ENCODE data around the gene ISY1. TPM values are rescaled to one million over a fixed set of nuclear protein-coding genes. Genes with fewer than 3 reads are reported as not detected.
A peak's percentile ranks its signal among the peaks of the same experiment; 100 is the strongest.
"Not testable (repeated sequence)": the region's sequence is repeated elsewhere in the genome, so short reads cannot be mapped to it uniquely, and the experiment has no call there.

ISY1 gene
- total RNA-seq, 1 experiment from 2014 or later, result 51.2 TPM

DNA sequence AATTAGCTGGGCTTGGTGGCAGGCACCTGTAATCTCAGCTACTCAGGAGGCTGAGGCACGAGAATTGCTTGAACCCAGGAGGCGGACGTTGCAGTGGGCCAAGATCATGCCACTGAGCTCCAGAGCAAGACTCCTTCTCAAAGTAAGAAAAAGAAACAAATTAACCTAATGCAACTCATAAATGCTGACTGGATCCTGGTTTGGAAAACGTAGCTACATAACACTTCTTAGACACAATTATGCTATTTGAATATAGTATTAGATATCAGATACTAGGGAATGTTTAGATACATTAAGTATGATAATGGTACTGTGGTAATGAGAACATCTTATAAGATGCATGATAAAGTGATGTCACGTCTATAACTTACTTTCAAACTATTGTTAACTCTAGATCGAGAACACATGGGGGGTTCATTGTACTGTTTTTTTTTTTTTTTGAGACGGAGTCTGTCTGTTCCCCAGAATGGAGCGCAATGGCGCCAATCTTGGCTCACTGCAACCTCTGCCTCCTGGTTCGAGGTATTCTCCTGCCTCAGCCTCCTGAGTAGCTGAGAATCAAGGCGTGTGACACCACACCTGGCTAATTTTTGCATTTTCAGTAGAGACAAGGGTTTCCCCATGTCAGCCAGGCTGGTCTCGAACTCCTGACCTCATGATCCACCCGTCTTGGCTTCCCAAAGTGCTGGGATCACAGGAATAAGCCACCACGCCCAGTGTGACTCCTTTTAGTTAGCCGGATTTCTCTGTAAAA is 5.9 kb upstream of the ISY1 start:
- no peak for DNase-seq (ENCODE audit: low spot score)

DNA sequence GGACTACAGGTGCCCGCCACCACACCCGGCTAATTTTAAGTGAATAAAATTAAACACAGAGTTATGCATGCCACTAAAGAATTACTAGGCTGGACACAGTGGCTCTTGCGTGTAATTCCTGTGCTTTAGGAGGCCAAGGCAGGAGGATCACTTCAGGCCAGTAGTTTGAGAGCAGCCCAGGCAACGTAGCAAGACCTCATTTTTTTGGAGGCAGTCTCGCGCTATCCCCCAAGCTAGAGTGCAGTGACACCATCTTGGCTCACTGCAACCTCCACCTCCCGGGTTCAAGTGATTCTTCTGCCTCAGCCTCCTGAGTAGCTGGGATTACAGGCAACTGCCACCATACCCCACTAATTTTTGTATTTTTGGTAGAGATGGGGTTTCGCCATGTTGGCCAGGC is 4.7 kb upstream of the ISY1 start:
- not testable (repeated sequence) for DNase-seq (ENCODE audit: low spot score)

DNA sequence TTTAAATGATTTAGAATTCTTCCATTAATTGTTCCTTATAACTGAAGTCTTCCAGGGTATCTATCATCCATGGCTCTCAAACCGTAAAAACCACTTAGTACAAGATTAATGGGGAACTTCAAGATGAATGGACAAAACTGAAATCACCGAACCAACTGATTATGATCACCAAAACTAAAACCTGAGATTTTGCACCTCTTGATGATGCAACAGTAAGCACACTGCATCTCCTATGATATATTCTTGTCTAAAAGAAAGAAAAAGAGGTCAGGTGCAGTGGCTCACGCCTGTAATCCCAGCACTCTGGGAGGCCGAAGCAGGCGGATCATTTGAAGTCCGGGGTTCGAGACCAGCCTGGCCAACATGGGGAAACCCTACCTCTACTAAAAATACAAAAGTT is 3.6 kb upstream of the ISY1 start:
- no peak for DNase-seq (ENCODE audit: low spot score)

DNA sequence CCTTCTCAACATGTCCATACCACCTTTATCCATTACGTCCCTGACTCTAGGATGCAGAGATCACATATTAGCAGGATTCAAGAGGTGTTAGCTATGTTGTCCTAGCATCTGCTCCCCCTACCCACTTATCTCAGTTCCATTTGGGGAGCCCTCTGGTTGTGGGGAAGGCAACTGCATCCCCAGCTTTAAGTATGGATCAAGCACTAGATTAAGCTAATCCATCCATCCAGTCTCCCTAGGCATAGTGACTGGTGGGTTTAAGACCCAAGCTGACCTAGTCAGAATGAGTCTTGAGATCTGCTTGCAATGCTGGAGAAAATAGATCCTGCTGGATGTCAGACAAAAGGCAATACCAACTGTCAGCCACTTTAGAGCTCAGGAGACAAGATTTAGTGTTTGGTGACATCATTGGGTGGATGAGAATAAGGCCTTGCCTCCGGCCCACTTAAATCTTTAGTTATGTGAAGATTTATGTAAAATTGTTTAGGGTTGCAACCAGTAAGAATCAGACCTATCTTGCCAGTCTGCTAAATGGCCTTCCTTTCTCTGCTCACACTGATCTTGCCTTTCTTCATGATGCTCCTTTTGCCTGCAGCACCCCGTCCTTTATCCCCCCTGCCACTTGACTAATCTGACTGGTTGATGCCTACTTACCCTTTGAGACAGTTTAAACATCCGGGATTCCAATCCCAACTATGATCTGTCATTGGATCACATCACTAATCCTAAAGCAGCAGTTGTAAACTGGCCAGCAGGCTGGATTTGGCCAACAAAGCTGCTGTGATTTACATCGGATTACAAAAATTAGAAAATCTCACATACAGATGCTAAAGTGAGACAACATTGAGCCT is 2.1 kb upstream of the ISY1 start:
- no peak for DNase-seq (ENCODE audit: low spot score)

DNA sequence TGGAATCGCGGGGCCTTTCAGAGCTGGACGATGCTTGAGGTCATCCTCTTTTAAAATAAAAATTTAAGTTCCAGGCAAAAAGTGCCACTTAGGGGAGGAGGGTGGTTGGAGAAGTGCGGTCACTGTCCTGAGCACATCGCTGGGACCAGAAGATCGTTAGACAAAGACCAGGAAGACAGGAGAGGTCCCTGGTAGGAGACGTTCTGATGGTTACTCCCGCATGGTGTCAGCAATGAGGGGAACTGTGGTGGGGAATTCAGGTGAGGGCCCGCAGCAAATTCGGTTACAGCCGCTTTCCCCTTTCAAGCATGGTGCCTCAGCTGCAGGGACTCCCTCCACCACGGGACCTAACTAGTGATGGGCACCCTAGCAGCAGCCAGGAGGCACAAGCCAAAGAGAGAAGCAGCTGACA is 1.0 kb upstream of the ISY1 start:
- peak; percentile 16 for DNase-seq (ENCODE audit: low spot score)

DNA sequence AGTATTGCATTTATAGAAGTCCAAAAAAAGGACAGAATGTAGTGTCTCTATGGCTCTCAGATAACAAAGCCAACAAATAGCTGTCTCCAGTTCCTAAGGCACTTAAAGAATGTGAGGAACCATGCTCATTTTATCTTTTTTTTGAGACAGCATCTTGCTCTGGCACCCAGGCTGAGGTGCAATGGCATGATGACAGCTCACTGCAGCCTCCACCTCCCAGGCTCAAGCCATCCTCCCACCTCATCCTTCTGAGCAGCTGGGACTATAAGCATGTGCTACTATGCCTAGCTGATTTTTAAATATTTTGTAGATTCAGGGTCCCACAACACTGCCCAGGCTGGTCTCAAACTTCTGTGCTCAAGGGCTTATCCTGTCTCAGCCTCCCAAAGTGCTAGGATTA is 16.1 kb downstream of the ISY1 start:
- no peak for DNase-seq (ENCODE audit: low spot score)

DNA sequence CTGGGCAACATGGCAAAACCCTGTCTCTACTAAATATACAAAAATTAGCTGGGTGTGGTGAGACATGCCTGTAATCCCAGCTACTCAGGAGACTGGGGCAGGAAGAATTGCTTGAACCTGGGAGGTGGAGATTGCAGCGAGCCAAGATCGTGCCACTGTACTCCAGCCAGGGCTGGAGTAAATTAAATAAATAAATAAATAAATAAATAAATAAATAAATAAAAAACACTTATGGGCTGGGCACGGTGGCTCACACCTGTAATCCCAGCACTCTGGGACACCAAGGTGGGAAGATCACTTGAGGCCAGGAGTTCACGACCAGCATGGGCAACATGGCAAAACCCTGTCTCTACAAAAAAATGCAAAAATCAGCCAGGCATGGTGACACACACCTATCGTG is 19.9 kb downstream of the ISY1 start:
- not testable (repeated sequence) for DNase-seq (ENCODE audit: low spot score)

DNA sequence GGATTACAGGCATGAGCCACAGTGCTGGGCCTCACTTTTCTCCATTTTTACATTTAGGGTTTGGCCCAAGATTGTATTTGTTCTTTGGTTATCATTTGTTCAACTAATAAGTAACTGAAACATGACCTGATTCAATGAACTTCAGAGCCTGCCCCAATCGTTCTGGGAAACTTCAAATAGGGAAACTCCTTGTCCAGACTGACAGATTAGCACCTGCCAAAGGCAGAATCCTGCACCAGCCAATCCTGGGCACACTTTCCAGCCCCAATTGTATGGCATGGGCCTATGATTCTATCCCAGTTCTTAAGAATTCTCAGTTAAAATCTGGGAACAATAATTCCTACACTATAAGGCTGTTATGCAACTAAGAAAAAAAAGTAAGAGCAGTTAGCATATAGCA is 21.0 kb downstream of the ISY1 start:
- DNase-seq (ENCODE audit: low spot score), result no peak

DNA sequence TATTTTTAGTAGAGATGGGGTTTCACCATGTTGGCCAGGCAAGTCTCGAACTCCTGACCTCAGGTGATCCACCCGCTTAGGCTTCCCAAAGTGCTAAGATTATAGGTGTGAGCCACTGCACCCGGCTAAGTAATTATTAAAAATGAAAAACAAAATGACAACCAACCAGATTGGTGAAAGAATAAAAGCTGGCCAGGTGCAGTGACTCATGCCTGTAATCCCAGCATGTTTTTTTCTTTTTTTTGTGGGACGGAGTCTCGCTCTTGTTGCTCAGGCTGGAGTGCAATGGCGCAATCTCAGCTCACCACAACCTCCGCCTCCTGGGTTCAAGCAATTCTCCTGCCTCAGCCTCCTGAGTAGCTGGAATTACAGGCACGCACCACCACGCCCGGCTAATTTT is 24.6 kb downstream of the ISY1 start:
- not testable (repeated sequence) for DNase-seq (ENCODE audit: low spot score)

DNA sequence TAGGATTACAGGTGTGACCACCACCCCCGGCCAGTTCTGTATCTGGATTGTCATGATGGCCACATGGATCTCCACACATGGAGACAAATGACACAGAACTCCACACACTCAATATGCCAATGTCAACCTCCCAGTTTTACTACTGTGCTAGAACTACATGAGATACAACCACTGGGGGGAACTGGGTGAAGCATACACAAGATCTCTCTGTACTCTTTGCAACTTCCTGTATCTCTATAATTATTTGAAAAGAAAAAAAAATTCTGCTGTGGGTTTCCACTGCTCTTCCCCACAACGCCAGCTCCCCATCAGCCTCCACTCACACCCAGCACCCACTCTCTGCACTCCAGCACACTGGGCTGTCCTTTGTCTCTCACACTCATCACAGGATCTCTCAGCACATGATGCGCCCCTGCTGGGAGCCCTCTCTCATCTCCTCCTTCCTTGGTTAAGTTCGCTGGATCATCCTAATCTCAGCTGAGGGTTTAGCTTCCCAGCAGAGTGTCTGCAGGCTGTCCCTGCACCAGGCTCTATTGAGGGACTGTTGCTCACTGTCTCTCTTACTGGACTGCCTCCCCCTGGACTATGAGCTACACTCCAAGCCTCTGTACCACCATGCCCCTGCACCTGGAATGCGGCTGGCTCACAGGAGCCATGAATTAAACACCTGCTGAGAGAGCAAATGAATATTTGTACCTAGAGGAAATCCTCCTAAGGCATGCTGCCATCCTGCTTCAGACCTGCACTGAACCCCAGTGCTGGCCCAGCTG is 28.6 kb downstream of the ISY1 start:
- DNase-seq (ENCODE audit: low spot score), result no peak

DNA sequence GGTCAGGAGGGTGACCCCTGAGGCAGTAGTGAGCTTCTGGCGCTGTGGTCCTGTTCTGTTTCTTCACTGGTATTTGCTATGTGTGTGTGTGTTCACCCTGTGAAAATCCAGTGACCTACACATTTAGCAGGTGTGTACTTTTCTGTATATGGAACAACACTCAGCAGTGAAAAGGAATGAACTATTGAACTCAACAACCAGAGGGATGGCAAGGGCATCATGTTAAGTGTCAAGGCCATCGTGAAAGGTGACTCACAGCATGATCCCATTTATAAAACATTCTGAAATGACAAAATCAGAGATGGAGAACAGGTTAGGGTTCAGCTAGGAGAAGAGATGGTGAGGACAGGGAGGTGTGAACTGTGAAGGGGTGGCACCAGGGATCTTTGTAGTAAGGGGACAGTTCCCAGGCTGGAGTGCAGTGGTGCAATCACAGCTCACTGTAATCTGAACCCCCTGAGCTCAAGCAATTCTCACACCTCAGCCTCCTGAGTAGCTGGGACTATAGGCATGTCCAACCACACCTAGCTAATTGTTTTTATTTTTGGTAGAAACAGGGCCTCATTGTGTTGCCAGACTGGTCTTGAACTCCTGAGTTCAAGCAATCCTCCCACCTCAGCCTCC is 29.3 kb downstream of the ISY1 start:
- DNase-seq (ENCODE audit: low spot score), result no peak

DNA sequence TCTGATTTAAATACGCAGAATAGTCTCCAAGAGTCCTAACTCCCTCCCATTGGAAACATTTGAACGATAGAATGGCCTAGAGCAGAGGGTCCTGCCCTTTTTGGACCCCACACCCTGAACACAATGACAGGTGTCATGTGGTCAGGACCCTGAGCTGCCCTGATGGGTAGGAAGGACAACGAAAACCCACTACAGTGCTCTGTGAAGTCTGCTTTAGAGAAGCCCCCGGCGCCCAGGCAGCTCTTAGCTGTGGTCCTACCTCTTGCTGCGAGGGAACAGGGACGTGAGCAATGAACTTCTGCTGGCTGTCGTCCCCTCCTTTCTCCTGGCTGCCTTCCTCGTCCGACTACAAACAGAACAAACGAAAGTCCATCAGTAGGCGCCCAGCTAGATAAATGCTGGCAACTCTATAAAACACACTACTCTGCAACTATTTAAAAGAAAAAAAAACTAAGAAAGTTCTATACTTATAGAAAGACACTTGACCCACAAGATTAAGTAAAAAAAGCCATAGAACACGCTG is 30.5 kb downstream of the ISY1 start:
- DNase-seq (ENCODE audit: low spot score), result no peak

DNA sequence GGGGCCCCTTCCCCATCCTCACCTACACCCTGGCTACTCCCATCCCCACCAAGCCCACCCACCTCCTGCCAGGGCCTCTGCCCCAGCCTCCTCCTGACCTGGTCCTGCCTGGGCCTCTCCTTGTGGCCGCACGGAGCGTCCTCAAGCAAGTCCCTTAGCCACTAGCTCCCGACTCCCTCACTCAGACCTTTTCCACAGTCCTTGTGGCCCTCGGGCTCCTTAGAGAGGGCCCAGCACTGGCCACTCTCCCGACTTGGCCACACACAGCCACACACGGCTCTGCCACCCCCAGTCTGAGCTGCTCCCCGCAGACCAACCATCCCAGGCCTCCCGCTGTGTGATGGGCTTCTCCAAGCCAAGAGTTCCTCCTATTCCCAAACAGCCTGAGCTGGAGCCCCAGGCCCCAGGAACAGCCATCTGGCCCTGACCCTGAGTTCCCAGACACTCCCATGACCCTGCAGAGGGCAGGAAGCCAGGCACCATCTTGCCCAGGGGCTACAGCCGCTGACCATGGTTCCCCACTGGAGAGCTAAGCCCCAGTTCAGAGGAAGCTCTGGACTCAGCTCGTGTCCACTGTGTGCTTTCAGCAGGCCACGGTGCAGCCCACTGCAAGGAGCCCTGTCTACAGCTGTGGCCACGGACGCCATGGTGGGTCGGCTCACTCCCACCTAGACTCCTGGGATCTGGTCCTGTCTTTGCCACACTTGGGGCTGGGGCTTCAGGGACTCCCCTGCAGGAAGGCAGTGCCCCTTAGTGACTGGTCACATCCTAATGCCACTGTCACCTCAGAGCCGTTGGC is 32.3 kb downstream of the ISY1 start:
- no peak for DNase-seq (ENCODE audit: low spot score)

DNA sequence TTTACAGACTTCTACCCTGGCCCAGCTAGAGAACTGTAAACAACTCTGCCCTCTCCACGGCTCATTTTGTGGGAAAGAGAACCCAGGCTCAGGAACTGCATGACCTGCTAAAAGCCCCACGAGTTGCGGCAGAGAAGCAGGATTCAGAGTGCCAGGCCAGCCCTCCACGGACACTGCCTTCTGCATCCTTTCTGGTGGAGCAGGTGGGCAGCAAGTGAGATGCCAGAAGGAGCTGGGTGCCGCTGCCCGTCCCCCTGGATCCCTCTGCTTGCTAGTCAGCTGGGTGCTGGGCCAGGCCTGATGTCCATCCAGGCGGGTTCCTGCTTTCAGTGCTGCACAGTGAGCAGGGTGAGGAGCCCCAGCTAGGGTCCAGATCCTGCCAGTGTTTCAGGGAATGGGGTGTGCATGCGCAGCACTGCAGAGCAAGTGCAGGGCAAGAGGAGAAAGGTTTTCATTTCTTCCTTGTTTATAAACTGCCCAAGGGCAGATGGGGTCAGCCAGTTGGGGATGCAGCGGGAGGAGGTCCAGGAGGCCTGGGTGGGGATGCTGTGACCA is 34.1 kb downstream of the ISY1 start:
- no peak for DNase-seq (ENCODE audit: low spot score)

DNA sequence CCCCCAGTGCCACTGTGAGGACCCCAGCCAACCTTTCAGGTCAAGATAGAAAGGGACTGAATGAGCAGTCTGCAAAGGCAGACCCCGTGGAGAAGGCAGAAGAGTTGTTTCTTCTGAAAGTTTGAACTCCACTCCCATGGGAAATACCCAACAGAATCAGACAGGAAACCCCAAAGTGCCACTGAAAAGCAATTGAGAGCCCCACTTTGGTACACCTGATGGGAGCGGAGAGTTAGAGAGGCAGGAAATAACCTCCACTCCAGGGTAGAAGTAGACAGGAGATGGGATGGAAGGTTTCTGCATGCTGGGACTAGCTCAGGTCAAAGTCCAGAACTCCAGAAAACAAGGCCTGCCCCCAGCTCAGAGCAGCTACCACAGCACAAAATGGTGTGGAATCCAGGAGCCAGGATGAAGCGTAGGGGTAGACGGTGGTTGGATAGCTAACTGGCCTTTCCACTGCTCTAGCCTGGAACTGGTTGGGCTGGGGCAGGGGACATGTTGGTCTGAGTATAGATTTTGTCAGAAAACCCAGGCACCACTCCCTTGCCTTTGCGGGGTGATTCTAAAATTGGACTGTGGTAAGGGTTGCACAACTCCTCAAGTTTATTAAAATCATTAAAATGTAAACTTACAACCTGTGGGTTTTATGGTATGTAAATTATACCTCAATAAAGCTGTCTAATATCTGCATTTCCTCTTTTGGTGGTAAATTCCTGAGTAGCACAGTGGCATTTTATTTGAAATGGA is 37.4 kb downstream of the ISY1 start:
- peak; percentile 39 for DNase-seq (ENCODE audit: low spot score)

DNA sequence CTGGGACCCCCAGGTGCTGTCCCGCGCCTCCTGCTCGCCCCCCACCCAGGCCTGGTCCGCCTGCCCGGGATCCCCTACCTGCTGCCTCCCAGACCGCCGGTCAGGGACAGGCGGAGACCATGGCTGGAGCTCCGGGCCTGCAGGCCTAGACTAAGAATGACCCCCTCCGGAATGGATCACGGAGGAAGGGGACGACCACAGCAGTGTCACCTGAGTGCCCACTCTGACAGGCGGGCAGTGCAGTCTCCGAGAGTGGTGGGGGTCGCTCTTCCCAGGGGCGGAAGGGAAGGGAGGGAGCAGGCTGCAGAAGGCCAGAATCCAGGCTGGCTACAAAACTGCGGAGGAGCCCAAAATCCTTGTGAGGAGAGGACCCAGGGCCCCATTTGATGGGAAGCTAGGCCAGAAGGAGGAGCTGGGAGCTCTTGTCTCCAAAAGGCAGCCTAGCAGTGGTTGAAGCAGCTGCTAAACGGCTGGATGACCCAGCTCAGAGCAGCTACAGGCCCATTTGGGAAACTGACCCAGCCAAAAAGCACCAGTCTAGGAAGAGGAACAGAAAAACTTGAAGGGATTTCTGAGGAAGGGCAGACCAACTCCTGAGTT is 38.4 kb downstream of the ISY1 start:
- DNase-seq (ENCODE audit: low spot score), result no peak

DNA sequence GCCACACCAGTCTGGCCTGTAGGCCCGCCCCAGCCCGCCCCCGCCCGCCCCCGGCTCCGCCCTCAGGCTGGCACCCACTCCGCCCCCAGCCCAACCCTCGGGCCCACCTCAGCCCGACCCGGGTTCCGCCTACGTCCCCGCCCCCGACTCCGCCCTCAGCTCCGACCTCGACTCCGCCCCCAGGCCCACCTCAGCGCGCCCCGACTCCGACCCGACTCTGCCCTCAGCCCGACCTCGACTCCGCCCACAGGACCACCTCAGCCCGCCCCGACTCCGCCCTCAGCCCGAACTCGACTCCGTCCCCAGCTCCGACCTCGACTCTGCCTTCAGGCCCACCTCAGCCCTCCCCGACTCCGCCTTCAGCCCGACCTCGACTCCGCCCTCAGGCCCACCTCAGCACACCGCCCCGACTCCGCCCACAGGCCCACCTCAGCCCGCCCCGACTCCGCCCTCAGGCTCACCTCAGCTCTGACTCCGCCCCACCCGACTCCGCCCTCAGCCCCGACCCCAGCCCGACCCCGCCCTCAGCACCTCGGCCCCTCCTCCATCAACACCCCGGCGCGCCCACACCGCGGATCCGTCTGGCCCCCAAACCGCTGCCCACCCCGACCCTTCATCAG is 39.0 kb downstream of the ISY1 start, which contains the start of gene RAB43:
TSS of gene RAB43 (minus strand) at position 13 of the 620 bp plus-strand sequence. CDS start 315 bp downstream, outside the sequence.
- DNase-seq (ENCODE audit: low spot score), result peak; percentile 64

DNA sequence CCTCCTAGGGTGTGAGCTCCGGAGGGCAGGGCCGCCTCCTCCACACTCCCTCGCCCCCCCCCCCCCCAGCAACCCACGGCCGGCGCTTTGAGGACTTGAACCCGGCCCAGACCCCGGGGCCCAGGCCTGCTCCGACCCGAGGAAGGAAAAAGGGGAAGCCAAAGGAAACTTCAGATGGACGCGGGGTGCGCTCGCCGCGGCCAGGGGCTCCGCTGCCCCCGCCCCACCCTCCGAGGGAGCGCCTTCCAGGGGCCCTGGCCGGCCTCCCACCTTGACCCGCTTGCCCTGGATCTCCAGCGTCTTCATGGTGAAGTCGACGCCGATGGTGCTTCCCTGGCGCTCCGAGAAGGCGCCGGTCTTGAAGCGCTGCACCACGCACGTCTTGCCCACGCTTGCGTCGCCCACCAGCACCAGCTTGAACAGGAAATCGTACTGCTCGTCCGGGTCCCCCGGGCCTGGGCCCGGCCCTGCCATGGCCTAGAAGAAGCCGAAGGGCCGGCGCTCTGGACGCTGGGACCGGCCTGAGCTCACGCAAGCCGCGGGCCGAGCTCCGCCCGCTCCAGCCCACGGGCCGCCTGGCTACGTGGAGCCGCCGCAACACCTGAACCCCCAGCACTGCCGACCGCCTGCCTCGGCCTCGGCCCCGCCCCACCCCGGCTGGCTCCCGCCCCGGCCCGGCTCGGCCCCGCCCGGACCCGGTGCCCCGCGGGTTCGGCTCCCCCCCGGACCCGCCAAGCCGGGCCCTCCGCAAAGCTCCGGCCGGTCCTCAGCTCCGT is 39.7 kb downstream of the ISY1 start:
- DNase-seq (ENCODE audit: low spot score), result no peak
